Right renal pelvis (tissue), 4 donors: Measurements from ENCODE around the gene PLA2G3. TPM values are rescaled to one million over a fixed set of nuclear protein-coding genes. Genes with fewer than 3 reads are reported as not detected.
"Not testable (repeated sequence)": the region's sequence is repeated elsewhere in the genome, so short reads cannot be mapped to it uniquely, and the experiment has no call there.

ENCODE experiments used
- DNase-seq, 4 donors: peaks; one replicate each; pipeline ENCODE4 v3.0.0-alpha.2; 2013; ENCODE audit warnings: low read depth in 4 of 4, low spot score in 3 of 4, missing footprints in 1 of 4
- polyA plus RNA-seq, 4 donors: library from polyadenylated mRNA; unstranded; fragments of 120-200 nt; gene quantifications; one replicate each; pipeline ENCODE4 v1.2.1, GENCODE V29; 2013; ENCODE audit not compliant: insufficient read length in 4 of 4

The PLA2G3 gene, protein sequence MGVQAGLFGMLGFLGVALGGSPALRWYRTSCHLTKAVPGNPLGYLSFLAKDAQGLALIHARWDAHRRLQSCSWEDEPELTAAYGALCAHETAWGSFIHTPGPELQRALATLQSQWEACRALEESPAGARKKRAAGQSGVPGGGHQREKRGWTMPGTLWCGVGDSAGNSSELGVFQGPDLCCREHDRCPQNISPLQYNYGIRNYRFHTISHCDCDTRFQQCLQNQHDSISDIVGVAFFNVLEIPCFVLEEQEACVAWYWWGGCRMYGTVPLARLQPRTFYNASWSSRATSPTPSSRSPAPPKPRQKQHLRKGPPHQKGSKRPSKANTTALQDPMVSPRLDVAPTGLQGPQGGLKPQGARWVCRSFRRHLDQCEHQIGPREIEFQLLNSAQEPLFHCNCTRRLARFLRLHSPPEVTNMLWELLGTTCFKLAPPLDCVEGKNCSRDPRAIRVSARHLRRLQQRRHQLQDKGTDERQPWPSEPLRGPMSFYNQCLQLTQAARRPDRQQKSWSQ
- under 1 TPM; 0.10 to 0.21 (median 0.18) TPM for polyA plus RNA-seq

GRCh38 chr22:31139866-31140716, at the start of gene PLA2G3:
PLA2G3 (minus strand) TSS chr22:31140508; CDS start chr22:31140354, 154 bp downstream.
- no peak for DNase-seq

GRCh38 chr22:31187627-31188026, 47.3 kb upstream of the PLA2G3 start:
- no peak for DNase-seq

- no peak for DNase-seq
Observed at GRCh38 chr22:31185056-31185455, 44.7 kb upstream of the PLA2G3 start.

GRCh38 chr22:31184015-31184414, 43.7 kb upstream of the PLA2G3 start:
- DNase-seq = no peak

GRCh38 chr22:31179345-31179744, 39.0 kb upstream of the PLA2G3 start:
- peak in 1 of 4 donors; percentile 22 for DNase-seq

- no peak for DNase-seq
Observed at GRCh38 chr22:31178859-31179258, 38.6 kb upstream of the PLA2G3 start.

- DNase-seq = no peak
Observed at GRCh38 chr22:31177420-31178162, 37.3 kb upstream of the PLA2G3 start.

- no peak for DNase-seq
Observed at GRCh38 chr22:31176923-31177322, 36.6 kb upstream of the PLA2G3 start.

GRCh38 chr22:31173386-31174145, 33.3 kb upstream of the PLA2G3 start:
- DNase-seq = no peak

DNA sequence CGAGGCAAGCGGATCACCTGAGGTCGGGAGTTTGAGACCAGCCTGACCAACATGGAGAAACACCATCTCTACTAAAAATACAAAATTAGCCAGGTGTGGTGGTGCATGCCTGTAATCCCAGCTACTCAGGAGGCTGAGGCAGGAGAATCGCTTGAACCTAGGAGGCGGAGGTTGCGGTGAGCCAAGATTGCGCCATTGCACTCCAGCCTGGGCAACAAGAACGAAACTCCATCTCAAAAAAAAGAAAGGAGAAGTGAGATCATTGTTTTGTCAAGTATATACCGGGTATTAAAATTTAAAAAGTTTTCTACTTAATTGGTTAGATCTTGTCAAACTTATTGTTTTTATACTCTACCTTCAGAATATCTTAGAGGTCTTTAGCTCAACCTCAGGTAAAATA, 31.4 kb upstream of the PLA2G3 start:
- not testable (repeated sequence) for DNase-seq

DNA sequence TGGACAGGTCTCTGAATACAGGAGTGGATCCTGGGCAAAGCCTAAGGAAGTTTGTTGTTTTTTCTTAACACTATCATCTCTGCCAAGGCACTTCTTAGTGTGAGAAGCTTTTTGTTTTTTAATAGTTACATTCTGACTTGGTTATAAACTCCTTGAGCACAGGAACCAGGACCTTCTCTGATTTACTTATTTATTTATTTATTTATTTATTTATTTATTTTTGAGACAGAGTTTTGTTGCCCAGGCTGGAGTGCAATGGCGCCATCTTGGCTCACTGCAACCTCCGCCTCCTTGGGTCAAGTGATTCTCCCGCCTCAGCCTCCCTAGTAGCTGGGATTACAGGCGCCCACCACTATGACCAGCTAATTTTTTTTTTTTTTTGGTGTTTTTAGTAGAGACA, 30.7 kb upstream of the PLA2G3 start:
- DNase-seq = no peak

- DNase-seq = no peak
Observed at GRCh38 chr22:31162015-31162765, 21.9 kb upstream of the PLA2G3 start.

DNA sequence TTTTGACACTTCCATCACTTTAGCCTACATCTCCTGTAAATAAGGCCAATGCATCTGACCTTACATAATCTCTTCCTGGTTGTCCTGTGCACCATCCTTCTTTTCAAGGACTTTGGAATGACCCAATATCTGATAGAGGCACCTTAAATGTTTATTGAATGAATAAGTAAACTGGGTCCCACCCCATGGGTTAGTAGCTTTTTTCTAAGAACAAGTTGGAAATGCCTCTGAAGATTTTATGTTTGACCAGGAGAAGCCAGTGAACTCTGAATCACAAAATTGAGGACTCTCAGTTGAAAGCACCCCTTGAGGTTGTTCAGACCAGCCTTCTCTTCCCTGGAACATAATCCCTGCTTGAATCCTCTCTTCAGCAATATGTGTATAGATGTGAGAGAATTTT, 21.1 kb upstream of the PLA2G3 start:
- no peak for DNase-seq

DNA sequence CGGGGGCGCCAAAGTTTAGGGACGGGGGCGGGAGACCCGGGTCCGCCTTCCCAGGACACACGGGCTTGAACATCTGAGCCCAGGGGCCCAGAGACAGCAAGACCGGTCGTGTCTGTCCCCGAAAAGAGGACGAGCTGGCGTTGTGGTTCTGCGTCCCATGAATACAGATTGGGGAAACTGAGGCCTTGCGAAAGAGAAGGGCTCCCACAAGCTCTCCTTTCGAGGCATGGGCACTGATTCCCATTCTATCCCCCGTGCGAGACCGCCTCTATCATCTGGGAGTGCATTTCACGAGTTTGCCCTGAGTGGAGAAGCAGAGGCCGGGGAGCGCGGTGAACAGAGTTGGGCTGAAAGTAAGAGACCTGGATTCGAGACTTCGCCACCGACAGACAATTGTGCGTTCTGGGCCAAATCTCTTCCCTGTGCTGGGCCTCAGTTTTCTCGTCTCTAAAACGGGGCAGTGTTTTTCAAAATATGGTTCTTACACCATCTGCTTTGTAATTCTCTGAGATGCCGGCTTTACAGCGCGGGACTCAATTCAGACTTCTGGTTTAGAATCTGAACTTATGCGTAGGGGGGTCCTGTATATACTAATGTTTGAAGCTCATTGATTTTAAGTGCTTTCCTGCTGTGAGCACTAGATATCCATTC, 20.1 kb upstream of the PLA2G3 start:
- DNase-seq = no peak

DNA sequence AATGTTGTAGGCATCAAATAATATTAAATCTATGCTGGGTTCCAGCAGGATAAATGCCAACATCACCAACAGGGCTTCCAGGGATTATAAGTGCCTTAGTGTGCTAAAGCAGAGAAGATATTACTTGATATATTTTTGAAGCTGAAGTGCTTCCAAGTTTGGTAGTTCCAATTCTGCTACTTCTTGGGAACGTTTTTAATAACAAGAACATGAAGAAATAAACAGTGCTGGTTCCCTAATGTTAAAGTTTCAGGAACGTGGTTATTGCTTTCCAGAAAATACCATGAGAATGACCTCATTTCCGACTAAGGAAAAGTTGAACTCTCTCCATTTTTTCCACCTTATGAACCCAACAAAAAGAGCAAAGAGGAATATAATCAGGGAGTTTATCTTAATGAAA, 15.1 kb upstream of the PLA2G3 start:
- no peak for DNase-seq

DNA sequence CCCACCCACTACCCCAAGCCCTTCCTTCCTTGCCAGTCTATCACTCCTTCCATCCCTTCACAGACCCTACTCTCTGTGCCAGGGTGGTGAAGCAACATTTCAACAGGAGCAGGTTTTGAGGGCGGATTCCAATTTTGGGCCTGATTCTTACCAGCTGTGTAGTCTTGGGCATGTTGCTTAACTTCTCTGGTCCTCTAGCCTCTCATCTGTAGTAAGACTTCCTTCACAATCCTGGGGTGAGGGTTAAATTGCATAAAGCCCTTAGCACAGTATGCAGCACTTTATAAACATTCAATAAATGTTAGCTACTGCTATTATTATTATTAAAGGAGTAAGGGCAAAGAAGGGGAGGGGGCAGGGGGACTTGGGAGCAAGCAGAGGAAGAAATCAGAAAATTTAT, 14.7 kb upstream of the PLA2G3 start:
- DNase-seq = no peak

- DNase-seq = no peak
Observed at GRCh38 chr22:31153357-31153756, 13.0 kb upstream of the PLA2G3 start.

- no peak for DNase-seq
Observed at GRCh38 chr22:31151872-31152271, 11.6 kb upstream of the PLA2G3 start.

- DNase-seq = no peak
Observed at GRCh38 chr22:31150615-31151014, 10.3 kb upstream of the PLA2G3 start.
